Gastroesophageal sphincter (tissue), 3 donors: Measurements from ENCODE around the gene BACE1.

ENCODE experiments used
- CTCF ChIP-seq, 4 experiments: fragments of 200-600 bp in 2 of 4; fragments of 450-650 bp in 2 of 4; sonication (generic) in 1 of 4; IDR thresholded peaks; one replicate each; pipeline ENCODE4 v1.5.1; 2017 to 2019; ENCODE audit warnings: antibody characterized with exemption in 4 of 4, mild to moderate bottlenecking in 2 of 4, moderate library complexity in 2 of 4
- POLR2A ChIP-seq, 2 donors: fragments of 450-650 bp; IDR thresholded peaks; one replicate each; pipeline ENCODE4 v1.6.1; 2017; ENCODE audit warnings: antibody characterized with exemption in 2 of 2, mild to moderate bottlenecking in 2 of 2, moderate library complexity in 1 of 2
- POLR2AphosphoS5 ChIP-seq: sonication (generic); formaldehyde crosslinking; IDR thresholded peaks from one replicate; pipeline ENCODE4 v1.6.1; 2017; ENCODE audit warnings: antibody characterized with exemption

GRCh38 chr11:117333917-117334316 is 17.9 kb upstream of the BACE1 start:
- TF ChIP-seq CTCF (IDR thresholded peaks at IDR 0.05) (no peak), POLR2A (IDR thresholded peaks at IDR 0.05) (no peak), POLR2AphosphoS5 (no peak)
